ENCODE results near the gene WDR5B.
"Not testable (repeated sequence)": the region's sequence is repeated elsewhere in the genome, so short reads cannot be mapped to it uniquely, and the experiment has no call there.

The WDR5B gene

GRCh38 chr3:122443762-122444490, 28.1 kb upstream of the WDR5B start:
- not testable (repeated sequence) for H3K9me3 ChIP-seq (ENCODE audit: control insufficient read depth in 5 of 5, low read length in 5 of 5); H3K4me1 ChIP-seq (ENCODE audit: control insufficient read depth in 5 of 5, insufficient read depth in 5 of 5, low read length in 5 of 5); H3K27me3 ChIP-seq (ENCODE audit: control insufficient read depth in 5 of 5, insufficient read depth in 4 of 5, low read length in 5 of 5); H3K27ac ChIP-seq (ENCODE audit: low read depth, low read length); H3K4me3 ChIP-seq (ENCODE audit: low read depth in 1 of 5, low read length in 5 of 5); H3K9ac ChIP-seq (ENCODE audit: low read length in 5 of 5)
- H3K36me3 ChIP-seq (ENCODE audit: control insufficient read depth in 5 of 5, insufficient read depth in 5 of 5, low read length in 5 of 5): peaks cover 28 to 50% (median 38%) of the 10 kb centered on the region in 5 donors

- H3K27me3 ChIP-seq (ENCODE audit: control insufficient read depth in 5 of 5, insufficient read depth in 4 of 5, low read length in 5 of 5): no peaks in the 10 kb centered on the region
- peaks cover 25 to 57% (median 36%) of the 10 kb centered on the region in 5 donors for H3K36me3 ChIP-seq (ENCODE audit: control insufficient read depth in 5 of 5, insufficient read depth in 5 of 5, low read length in 5 of 5)
- no peaks in the 10 kb centered on the region for H3K4me1 ChIP-seq (ENCODE audit: control insufficient read depth in 5 of 5, insufficient read depth in 5 of 5, low read length in 5 of 5)
- no peak overlapping the region for H3K4me3 ChIP-seq (ENCODE audit: low read depth in 1 of 5, low read length in 5 of 5)
- H3K9me3 ChIP-seq (ENCODE audit: control insufficient read depth in 5 of 5, low read length in 5 of 5): peaks cover 0 to 4% (median 0%) of the 10 kb centered on the region in 5 donors
- H3K9ac ChIP-seq (ENCODE audit: low read length in 5 of 5): no peak overlapping the region
- H3K27ac ChIP-seq (ENCODE audit: low read depth, low read length): no peak overlapping the region
Observed at GRCh38 chr3:122443090-122443489, 27.2 kb upstream of the WDR5B start.

- Histone ChIP-seq H3K27me3 (ENCODE audit: control insufficient read depth in 5 of 5, insufficient read depth in 4 of 5, low read length in 5 of 5) (no peaks in the 10 kb centered on the region), H3K36me3 (ENCODE audit: control insufficient read depth in 5 of 5, insufficient read depth in 5 of 5, low read length in 5 of 5) (peaks cover 47 to 81% (median 61%) of the 10 kb centered on the region in 5 donors), H3K9me3 (ENCODE audit: control insufficient read depth in 5 of 5, low read length in 5 of 5) (peaks cover 0 to 4% (median 0%) of the 10 kb centered on the region in 5 donors), H3K4me1 (ENCODE audit: control insufficient read depth in 5 of 5, insufficient read depth in 5 of 5, low read length in 5 of 5) (peaks cover 0 to 4% (median 0%) of the 10 kb centered on the region in 5 donors), H3K9ac (ENCODE audit: low read length in 5 of 5) (no peak overlapping the region), H3K27ac (ENCODE audit: low read depth, low read length) (no peak overlapping the region), H3K4me3 (ENCODE audit: low read depth in 1 of 5, low read length in 5 of 5) (no peak overlapping the region)
Observed at GRCh38 chr3:122435950-122436349, 20.1 kb upstream of the WDR5B start.

GRCh38 chr3:122430371-122430770, 14.5 kb upstream of the WDR5B start:
- Histone ChIP-seq H3K9me3 (ENCODE audit: control insufficient read depth in 5 of 5, low read length in 5 of 5) (no peaks in the 10 kb centered on the region), H3K36me3 (ENCODE audit: control insufficient read depth in 5 of 5, insufficient read depth in 5 of 5, low read length in 5 of 5) (peaks cover 41 to 54% (median 49%) of the 10 kb centered on the region in 5 donors), H3K4me1 (ENCODE audit: control insufficient read depth in 5 of 5, insufficient read depth in 5 of 5, low read length in 5 of 5) (peaks cover 0 to 10% (median 0%) of the 10 kb centered on the region in 5 donors), H3K27me3 (ENCODE audit: control insufficient read depth in 5 of 5, insufficient read depth in 4 of 5, low read length in 5 of 5) (no peaks in the 10 kb centered on the region), H3K27ac (ENCODE audit: low read depth, low read length) (peak overlapping the region; percentile 56), H3K4me3 (ENCODE audit: low read depth in 1 of 5, low read length in 5 of 5) (no peak overlapping the region), H3K9ac (ENCODE audit: low read length in 5 of 5) (no peak overlapping the region)

GRCh38 chr3:122427857-122428471, 12.1 kb upstream of the WDR5B start:
- Histone ChIP-seq H3K4me1 (ENCODE audit: control insufficient read depth in 5 of 5, insufficient read depth in 5 of 5, low read length in 5 of 5) (peaks cover 0 to 10% (median 0%) of the 10 kb centered on the region in 5 donors), H3K27ac (ENCODE audit: low read depth, low read length) (no peak overlapping the region), H3K9ac (ENCODE audit: low read length in 5 of 5) (no peak overlapping the region), H3K9me3 (ENCODE audit: control insufficient read depth in 5 of 5, low read length in 5 of 5) (no peaks in the 10 kb centered on the region), H3K36me3 (ENCODE audit: control insufficient read depth in 5 of 5, insufficient read depth in 5 of 5, low read length in 5 of 5) (peaks cover 29 to 47% (median 45%) of the 10 kb centered on the region in 5 donors), H3K27me3 (ENCODE audit: control insufficient read depth in 5 of 5, insufficient read depth in 4 of 5, low read length in 5 of 5) (no peaks in the 10 kb centered on the region), H3K4me3 (ENCODE audit: low read depth in 1 of 5, low read length in 5 of 5) (no peak overlapping the region)

GRCh38 chr3:122421836-122422235, 6.0 kb upstream of the WDR5B start:
- H3K36me3 ChIP-seq (ENCODE audit: control insufficient read depth in 5 of 5, insufficient read depth in 5 of 5, low read length in 5 of 5): peaks cover 20 to 29% (median 23%) of the 10 kb centered on the region in 5 donors
- H3K9me3 ChIP-seq (ENCODE audit: control insufficient read depth in 5 of 5, low read length in 5 of 5): no peaks in the 10 kb centered on the region
- no peak overlapping the region for H3K4me3 ChIP-seq (ENCODE audit: low read depth in 1 of 5, low read length in 5 of 5)
- no peak overlapping the region for H3K9ac ChIP-seq (ENCODE audit: low read length in 5 of 5)
- no peaks in the 10 kb centered on the region for H3K27me3 ChIP-seq (ENCODE audit: control insufficient read depth in 5 of 5, insufficient read depth in 4 of 5, low read length in 5 of 5)
- H3K27ac ChIP-seq (ENCODE audit: low read depth, low read length): no peak overlapping the region
- peaks cover 0 to 8% (median 7%) of the 10 kb centered on the region in 5 donors for H3K4me1 ChIP-seq (ENCODE audit: control insufficient read depth in 5 of 5, insufficient read depth in 5 of 5, low read length in 5 of 5)

GRCh38 chr3:122421101-122421500, 5.2 kb upstream of the WDR5B start:
- Histone ChIP-seq H3K9ac (ENCODE audit: low read length in 5 of 5) (no peak overlapping the region), H3K9me3 (ENCODE audit: control insufficient read depth in 5 of 5, low read length in 5 of 5) (no peaks in the 10 kb centered on the region), H3K4me3 (ENCODE audit: low read depth in 1 of 5, low read length in 5 of 5) (no peak overlapping the region), H3K27me3 (ENCODE audit: control insufficient read depth in 5 of 5, insufficient read depth in 4 of 5, low read length in 5 of 5) (no peaks in the 10 kb centered on the region), H3K36me3 (ENCODE audit: control insufficient read depth in 5 of 5, insufficient read depth in 5 of 5, low read length in 5 of 5) (peaks cover 12 to 22% (median 16%) of the 10 kb centered on the region in 5 donors), H3K4me1 (ENCODE audit: control insufficient read depth in 5 of 5, insufficient read depth in 5 of 5, low read length in 5 of 5) (peaks cover 0 to 14% (median 11%) of the 10 kb centered on the region in 5 donors), H3K27ac (ENCODE audit: low read depth, low read length) (no peak overlapping the region)

- Histone ChIP-seq H3K4me3 (ENCODE audit: low read depth in 1 of 5, low read length in 5 of 5) (peak overlapping the region; percentile 87 to 100 (median 95)), H3K4me1 (ENCODE audit: control insufficient read depth in 5 of 5, insufficient read depth in 5 of 5, low read length in 5 of 5) (peaks cover 0 to 33% (median 28%) of the 10 kb centered on the region in 5 donors), H3K36me3 (ENCODE audit: control insufficient read depth in 5 of 5, insufficient read depth in 5 of 5, low read length in 5 of 5) (peaks cover 1 to 5% (median 4%) of the 10 kb centered on the region in 5 donors), H3K27me3 (ENCODE audit: control insufficient read depth in 5 of 5, insufficient read depth in 4 of 5, low read length in 5 of 5) (no peaks in the 10 kb centered on the region), H3K27ac (ENCODE audit: low read depth, low read length) (peak overlapping the region; percentile 92), H3K9ac (ENCODE audit: low read length in 5 of 5) (peak overlapping the region; percentile 81 to 97 (median 93)), H3K9me3 (ENCODE audit: control insufficient read depth in 5 of 5, low read length in 5 of 5) (no peaks in the 10 kb centered on the region)
Observed at GRCh38 chr3:122416966-122417365, 1.1 kb upstream of the WDR5B start.

GRCh38 chr3:122415104-122415744, 638 bp downstream of the WDR5B start:
- Histone ChIP-seq H3K27me3 (ENCODE audit: control insufficient read depth in 5 of 5, insufficient read depth in 4 of 5, low read length in 5 of 5) (no peaks in the 10 kb centered on the region), H3K9me3 (ENCODE audit: control insufficient read depth in 5 of 5, low read length in 5 of 5) (no peaks in the 10 kb centered on the region), H3K4me1 (ENCODE audit: control insufficient read depth in 5 of 5, insufficient read depth in 5 of 5, low read length in 5 of 5) (peaks cover 0 to 33% (median 28%) of the 10 kb centered on the region in 5 donors), H3K4me3 (ENCODE audit: low read depth in 1 of 5, low read length in 5 of 5) (peak overlapping the region; percentile 87 to 100 (median 95)), H3K9ac (ENCODE audit: low read length in 5 of 5) (peak overlapping the region; percentile 81 to 97 (median 93)), H3K27ac (ENCODE audit: low read depth, low read length) (peak overlapping the region; percentile 92), H3K36me3 (ENCODE audit: control insufficient read depth in 5 of 5, insufficient read depth in 5 of 5, low read length in 5 of 5) (peaks cover 0 to 8% (median 7%) of the 10 kb centered on the region in 5 donors)

- Histone ChIP-seq H3K9ac (ENCODE audit: low read length in 5 of 5) (peak overlapping the region in 1 of 5 donors; percentile 35), H3K4me1 (ENCODE audit: control insufficient read depth in 5 of 5, insufficient read depth in 5 of 5, low read length in 5 of 5) (peaks cover 0 to 33% (median 28%) of the 10 kb centered on the region in 5 donors), H3K4me3 (ENCODE audit: low read depth in 1 of 5, low read length in 5 of 5) (no peak overlapping the region), H3K27ac (ENCODE audit: low read depth, low read length) (no peak overlapping the region), H3K9me3 (ENCODE audit: control insufficient read depth in 5 of 5, low read length in 5 of 5) (no peaks in the 10 kb centered on the region), H3K27me3 (ENCODE audit: control insufficient read depth in 5 of 5, insufficient read depth in 4 of 5, low read length in 5 of 5) (no peaks in the 10 kb centered on the region), H3K36me3 (ENCODE audit: control insufficient read depth in 5 of 5, insufficient read depth in 5 of 5, low read length in 5 of 5) (peaks cover 0 to 16% (median 13%) of the 10 kb centered on the region in 5 donors)
Observed at GRCh38 chr3:122414391-122414790, 1.5 kb downstream of the WDR5B start.

Measured in subcutaneous abdominal adipose tissue (tissue), 5 donors.